ENCODE data around the gene RTP2. TPM values are rescaled to one million over a fixed set of nuclear protein-coding genes. Genes with fewer than 3 reads are reported as not detected.

The RTP2 gene
- total RNA-seq, 2 experiments from 2014 or later, result not detected

DNA sequence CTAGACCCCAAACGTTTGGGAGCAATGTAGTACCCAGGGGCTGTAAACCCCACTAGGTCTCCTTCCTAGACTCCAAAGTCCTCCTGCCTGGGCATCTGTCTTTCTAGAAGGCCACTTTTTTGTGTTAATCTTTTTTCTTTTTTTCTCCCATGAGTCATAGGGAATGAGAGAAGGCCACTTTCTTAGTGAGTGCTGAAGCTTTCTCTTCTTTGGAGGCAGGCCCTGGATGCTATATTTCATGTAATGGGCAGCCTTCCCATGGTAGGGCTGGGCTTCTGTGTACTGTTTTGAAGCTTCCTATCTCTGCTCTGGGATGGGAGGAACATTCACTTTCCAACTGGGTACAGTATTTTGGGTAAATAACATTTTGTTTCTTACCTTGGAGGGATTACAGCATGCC is 15.2 kb upstream of the RTP2 start:
- Histone ChIP-seq H3K4me3 (ENCODE audit: low read length) (no peak overlapping the region), H3K27me3 (ENCODE audit: control insufficient read depth in 1 of 2, insufficient read depth in 2 of 2, low read length in 2 of 2) (no peaks in the 10 kb centered on the region), H3K27ac (ENCODE audit: low read depth in 1 of 2, low read length in 2 of 2) (no peak overlapping the region), H3K9me3 (ENCODE audit: control insufficient read depth in 1 of 2, insufficient read depth in 1 of 2, low read length in 2 of 2) (no peaks in the 10 kb centered on the region), H3K4me1 (ENCODE audit: insufficient read depth, low read length) (peaks cover 15% of the 10 kb centered on the region), H3K36me3 (ENCODE audit: insufficient read depth, low read length) (peaks cover 10% of the 10 kb centered on the region)
- no peak for ATAC-seq (ENCODE audit: poor library complexity)
- no peak overlapping the region for H3K27ac Mint-ChIP-seq
- TF ChIP-seq, protein P1, sequence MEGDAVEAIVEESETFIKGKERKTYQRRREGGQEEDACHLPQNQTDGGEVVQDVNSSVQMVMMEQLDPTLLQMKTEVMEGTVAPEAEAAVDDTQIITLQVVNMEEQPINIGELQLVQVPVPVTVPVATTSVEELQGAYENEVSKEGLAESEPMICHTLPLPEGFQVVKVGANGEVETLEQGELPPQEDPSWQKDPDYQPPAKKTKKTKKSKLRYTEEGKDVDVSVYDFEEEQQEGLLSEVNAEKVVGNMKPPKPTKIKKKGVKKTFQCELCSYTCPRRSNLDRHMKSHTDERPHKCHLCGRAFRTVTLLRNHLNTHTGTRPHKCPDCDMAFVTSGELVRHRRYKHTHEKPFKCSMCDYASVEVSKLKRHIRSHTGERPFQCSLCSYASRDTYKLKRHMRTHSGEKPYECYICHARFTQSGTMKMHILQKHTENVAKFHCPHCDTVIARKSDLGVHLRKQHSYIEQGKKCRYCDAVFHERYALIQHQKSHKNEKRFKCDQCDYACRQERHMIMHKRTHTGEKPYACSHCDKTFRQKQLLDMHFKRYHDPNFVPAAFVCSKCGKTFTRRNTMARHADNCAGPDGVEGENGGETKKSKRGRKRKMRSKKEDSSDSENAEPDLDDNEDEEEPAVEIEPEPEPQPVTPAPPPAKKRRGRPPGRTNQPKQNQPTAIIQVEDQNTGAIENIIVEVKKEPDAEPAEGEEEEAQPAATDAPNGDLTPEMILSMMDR (IDR thresholded peaks at IDR 0.05), result no peak
- no peak overlapping the region for H3K4me3 Mint-ChIP-seq
- DNase-seq, result no peak
- H3K27me3 Mint-ChIP-seq, result no peaks in the 10 kb centered on the region
- CTCF ChIA-PET, result interaction anchor here (0.5 to 1.8 kb wide), 3 partner anchors 21 to 1948 kb away, joined by 3 to 9 read pairs (median 5); no protein-coding TSS in a partner anchor
- peaks cover 21% of the 10 kb centered on the region for H3K36me3 Mint-ChIP-seq (ENCODE audit: low read depth)
- POLR2A ChIA-PET, result interaction anchor here (1.3 kb wide), 1 partner anchor 13 kb away, joined by 4 read pairs; no protein-coding TSS in a partner anchor
- intact Hi-C loops (cut with DNase I, micrococcal nuclease), result loop anchor here in 1 of 2 experiments (10.0 kb wide), 1 partner anchor 103 kb away; no protein-coding TSS in a partner anchor
- peaks cover 14% of the 10 kb centered on the region for H3K4me1 Mint-ChIP-seq (ENCODE audit: low read depth)
- H3K9me3 Mint-ChIP-seq, result no peaks in the 10 kb centered on the region

DNA sequence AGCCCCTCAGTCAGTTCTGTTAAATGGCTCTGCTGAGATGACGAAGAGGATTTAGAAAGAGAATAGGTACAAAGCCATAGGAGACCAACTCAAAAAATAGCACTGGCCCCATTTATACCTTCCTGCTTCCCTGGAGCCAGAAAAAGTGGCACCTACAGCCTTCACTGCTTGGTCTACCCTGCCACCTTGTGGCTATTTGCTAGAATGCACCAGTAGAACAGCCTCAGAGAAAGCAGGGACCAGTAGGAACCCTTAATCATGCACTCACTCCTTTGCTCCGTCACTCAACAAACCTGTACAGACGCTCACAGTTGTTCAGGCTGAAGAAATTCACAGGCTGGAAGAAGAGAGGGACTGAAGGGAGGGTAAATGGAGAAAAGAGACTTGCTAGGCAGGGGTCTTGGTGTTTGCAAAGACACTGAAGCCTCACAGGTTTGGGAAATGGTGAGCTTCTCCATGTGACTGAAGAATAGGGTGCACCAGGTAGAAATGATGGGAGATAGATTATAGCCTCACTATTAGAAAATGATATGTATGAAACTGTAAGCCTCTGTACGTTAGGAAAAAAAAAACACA is 12.1 kb upstream of the RTP2 start:
- DNase-seq, result peak; percentile 53 to 85 (median 61)
- no peaks in the 10 kb centered on the region for H3K9me3 ChIP-seq (ENCODE audit: control insufficient read depth in 1 of 2, insufficient read depth in 1 of 2, low read length in 2 of 2)
- H3K4me1 Mint-ChIP-seq (ENCODE audit: low read depth), result peaks cover 14% of the 10 kb centered on the region
- ChIA-PET CTCF (interaction anchor here (0.6 to 3.3 kb wide), 8 partner anchors 11 to 1771 kb away, joined by 3 to 28 read pairs (median 3); partner anchors contain the start of gene RTP2), POLR2A (no interaction called here)
- H3K27ac Mint-ChIP-seq, result no peak overlapping the region
- H3K9me3 Mint-ChIP-seq, result no peaks in the 10 kb centered on the region
- H3K36me3 ChIP-seq (ENCODE audit: insufficient read depth, low read length), result no peaks in the 10 kb centered on the region
- no peaks in the 10 kb centered on the region for H3K36me3 Mint-ChIP-seq (ENCODE audit: low read depth)
- ATAC-seq (ENCODE audit: poor library complexity), result peak; percentile 90
- peaks cover 15% of the 10 kb centered on the region for H3K4me1 ChIP-seq (ENCODE audit: insufficient read depth, low read length)
- no peak overlapping the region for H3K4me3 Mint-ChIP-seq
- TF ChIP-seq, protein P1 (IDR thresholded peaks at IDR 0.05), result peak; percentile 89
- no peak overlapping the region for H3K27ac ChIP-seq (ENCODE audit: low read depth in 1 of 2, low read length in 2 of 2)
- H3K27me3 ChIP-seq (ENCODE audit: control insufficient read depth in 1 of 2, insufficient read depth in 2 of 2, low read length in 2 of 2), result no peaks in the 10 kb centered on the region
- no peaks in the 10 kb centered on the region for H3K27me3 Mint-ChIP-seq
- no peak overlapping the region for H3K4me3 ChIP-seq (ENCODE audit: low read length)
- intact Hi-C loops (cut with DNase I, micrococcal nuclease), result loop anchor here (1.0 to 10.0 kb wide), 5 partner anchors 98 to 494 kb away; no protein-coding TSS in a partner anchor

DNA sequence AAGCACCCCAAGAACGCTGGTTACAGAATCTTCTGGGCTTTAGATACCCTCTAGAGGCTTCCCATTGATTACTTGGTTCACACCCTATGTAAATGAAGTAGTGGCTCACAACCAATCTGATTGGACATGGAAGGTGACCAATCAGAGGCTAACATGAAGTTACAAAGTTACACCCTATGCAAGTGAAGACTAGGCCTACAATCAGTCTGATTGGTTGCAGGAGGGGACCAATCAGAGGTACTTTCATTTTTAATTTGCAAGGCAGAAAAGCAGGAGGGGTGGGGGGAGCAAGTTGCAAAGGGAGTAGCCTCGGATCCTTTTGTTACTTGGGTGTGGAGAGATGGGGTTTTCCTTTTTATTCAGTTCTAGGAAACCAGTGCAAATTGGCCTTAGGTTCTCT is 11.1 kb upstream of the RTP2 start:
- H3K4me3 Mint-ChIP-seq, result no peak overlapping the region
- POLR2A ChIA-PET, result no interaction called here
- intact Hi-C loops (cut with DNase I, micrococcal nuclease), result loop anchor here (5.0 to 10.0 kb wide), 2 partner anchors 99 to 491 kb away; no protein-coding TSS in a partner anchor

More for the DNA sequence above, 11.1 kb upstream of the RTP2 start:
- H3K36me3 Mint-ChIP-seq (ENCODE audit: low read depth), result no peaks in the 10 kb centered on the region
- DNase-seq (peak in 3 of 14 experiments; percentile 55 to 72 (median 71)), ATAC-seq (ENCODE audit: poor library complexity) (peak; percentile 71)
- no peak overlapping the region for H3K4me3 ChIP-seq (ENCODE audit: low read length)
- TF ChIP-seq, protein P1 (IDR thresholded peaks at IDR 0.05), result no peak
- CTCF ChIA-PET, result interaction anchor here (0.6 to 3.3 kb wide), 5 partner anchors 10 to 1770 kb away, joined by 3 to 28 read pairs (median 5); partner anchors contain the start of gene RTP2
- peaks cover 15% of the 10 kb centered on the region for H3K4me1 ChIP-seq (ENCODE audit: insufficient read depth, low read length)
- no peaks in the 10 kb centered on the region for H3K27me3 ChIP-seq (ENCODE audit: control insufficient read depth in 1 of 2, insufficient read depth in 2 of 2, low read length in 2 of 2)
- no peaks in the 10 kb centered on the region for H3K27me3 Mint-ChIP-seq
- no peaks in the 10 kb centered on the region for H3K9me3 Mint-ChIP-seq
- no peaks in the 10 kb centered on the region for H3K9me3 ChIP-seq (ENCODE audit: control insufficient read depth in 1 of 2, insufficient read depth in 1 of 2, low read length in 2 of 2)
- H3K4me1 Mint-ChIP-seq (ENCODE audit: low read depth), result peaks cover 14% of the 10 kb centered on the region
- no peaks in the 10 kb centered on the region for H3K36me3 ChIP-seq (ENCODE audit: insufficient read depth, low read length)
- H3K27ac Mint-ChIP-seq, result no peak overlapping the region
- H3K27ac ChIP-seq (ENCODE audit: low read depth in 1 of 2, low read length in 2 of 2), result no peak overlapping the region

Measured in CD4-positive, alpha-beta T cell (primary cell).